ENCODE results near the gene DDX1. TPM values are rescaled to one million over a fixed set of nuclear protein-coding genes. Genes with fewer than 3 reads are reported as not detected.
A peak's percentile ranks its signal among the peaks of the same experiment; 100 is the strongest.

Gene DDX1
- total RNA-seq, 1 donor from 2014 or later: 100 TPM

DNA sequence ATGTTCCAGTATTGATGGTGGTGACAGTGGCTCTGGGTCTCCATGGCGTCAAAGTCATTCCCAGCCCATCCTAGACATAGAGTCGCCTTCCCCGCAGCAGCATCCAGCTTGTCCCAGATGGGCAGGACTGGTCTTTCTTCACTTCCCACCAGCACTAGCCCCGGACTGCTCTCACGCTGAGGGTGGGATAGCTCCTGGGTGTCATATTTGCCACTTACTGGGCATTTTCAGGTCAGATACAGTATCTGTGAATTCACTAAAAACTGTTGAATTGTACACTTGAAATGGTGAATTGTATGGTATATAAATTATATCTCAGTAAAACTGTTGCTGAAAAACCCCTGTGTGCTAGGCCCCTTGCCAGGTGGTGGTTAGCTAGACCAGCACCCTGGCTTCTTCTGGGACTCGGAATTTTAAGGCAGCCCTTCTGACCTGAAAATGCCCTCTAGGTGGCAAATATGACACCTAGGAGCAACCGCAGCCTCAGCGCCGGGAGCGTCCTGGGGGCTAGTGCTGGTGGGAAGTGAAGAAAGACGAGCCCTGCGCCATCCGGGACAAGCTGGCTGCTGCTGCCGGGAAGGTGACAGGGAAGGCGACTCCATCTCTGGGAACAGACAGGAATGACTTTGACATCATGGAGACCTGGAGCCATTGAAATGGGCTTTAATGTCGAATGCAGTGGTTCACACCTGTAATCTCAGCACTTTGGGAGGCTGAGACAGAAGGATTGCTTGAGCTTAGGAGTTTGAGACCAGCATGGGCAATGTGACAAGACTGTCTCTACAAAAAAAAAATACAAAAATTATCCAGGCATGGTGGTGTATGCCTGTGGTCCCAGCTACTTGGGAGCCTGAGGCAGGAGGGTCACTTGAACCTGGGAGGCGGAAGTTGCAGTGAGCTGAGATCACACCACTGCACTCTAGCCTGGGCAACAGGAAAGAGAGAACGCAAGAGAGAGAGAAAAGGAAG is 56.2 kb downstream of the DDX1 start:
- H3K27ac Mint-ChIP-seq (ENCODE audit: unreplicated experiment): no peak overlapping the region
- H3K27me3 Mint-ChIP-seq (ENCODE audit: unreplicated experiment): peaks cover 19% of the 10 kb centered on the region
- DNase-seq (ENCODE audit: low spot score): no peak
- H3K4me1 Mint-ChIP-seq (ENCODE audit: unreplicated experiment): peaks cover 37% of the 10 kb centered on the region
- peaks cover 4% of the 10 kb centered on the region for H3K36me3 Mint-ChIP-seq (ENCODE audit: low read depth, unreplicated experiment)
- peak overlapping the region; percentile 39 for H3K4me3 Mint-ChIP-seq (ENCODE audit: unreplicated experiment)
- H3K9me3 Mint-ChIP-seq (ENCODE audit: unreplicated experiment): no peaks in the 10 kb centered on the region
- TF ChIP-seq, protein P1, sequence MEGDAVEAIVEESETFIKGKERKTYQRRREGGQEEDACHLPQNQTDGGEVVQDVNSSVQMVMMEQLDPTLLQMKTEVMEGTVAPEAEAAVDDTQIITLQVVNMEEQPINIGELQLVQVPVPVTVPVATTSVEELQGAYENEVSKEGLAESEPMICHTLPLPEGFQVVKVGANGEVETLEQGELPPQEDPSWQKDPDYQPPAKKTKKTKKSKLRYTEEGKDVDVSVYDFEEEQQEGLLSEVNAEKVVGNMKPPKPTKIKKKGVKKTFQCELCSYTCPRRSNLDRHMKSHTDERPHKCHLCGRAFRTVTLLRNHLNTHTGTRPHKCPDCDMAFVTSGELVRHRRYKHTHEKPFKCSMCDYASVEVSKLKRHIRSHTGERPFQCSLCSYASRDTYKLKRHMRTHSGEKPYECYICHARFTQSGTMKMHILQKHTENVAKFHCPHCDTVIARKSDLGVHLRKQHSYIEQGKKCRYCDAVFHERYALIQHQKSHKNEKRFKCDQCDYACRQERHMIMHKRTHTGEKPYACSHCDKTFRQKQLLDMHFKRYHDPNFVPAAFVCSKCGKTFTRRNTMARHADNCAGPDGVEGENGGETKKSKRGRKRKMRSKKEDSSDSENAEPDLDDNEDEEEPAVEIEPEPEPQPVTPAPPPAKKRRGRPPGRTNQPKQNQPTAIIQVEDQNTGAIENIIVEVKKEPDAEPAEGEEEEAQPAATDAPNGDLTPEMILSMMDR (IDR thresholded peaks at IDR 0.05; ENCODE audit: unreplicated experiment): no peak

DNA sequence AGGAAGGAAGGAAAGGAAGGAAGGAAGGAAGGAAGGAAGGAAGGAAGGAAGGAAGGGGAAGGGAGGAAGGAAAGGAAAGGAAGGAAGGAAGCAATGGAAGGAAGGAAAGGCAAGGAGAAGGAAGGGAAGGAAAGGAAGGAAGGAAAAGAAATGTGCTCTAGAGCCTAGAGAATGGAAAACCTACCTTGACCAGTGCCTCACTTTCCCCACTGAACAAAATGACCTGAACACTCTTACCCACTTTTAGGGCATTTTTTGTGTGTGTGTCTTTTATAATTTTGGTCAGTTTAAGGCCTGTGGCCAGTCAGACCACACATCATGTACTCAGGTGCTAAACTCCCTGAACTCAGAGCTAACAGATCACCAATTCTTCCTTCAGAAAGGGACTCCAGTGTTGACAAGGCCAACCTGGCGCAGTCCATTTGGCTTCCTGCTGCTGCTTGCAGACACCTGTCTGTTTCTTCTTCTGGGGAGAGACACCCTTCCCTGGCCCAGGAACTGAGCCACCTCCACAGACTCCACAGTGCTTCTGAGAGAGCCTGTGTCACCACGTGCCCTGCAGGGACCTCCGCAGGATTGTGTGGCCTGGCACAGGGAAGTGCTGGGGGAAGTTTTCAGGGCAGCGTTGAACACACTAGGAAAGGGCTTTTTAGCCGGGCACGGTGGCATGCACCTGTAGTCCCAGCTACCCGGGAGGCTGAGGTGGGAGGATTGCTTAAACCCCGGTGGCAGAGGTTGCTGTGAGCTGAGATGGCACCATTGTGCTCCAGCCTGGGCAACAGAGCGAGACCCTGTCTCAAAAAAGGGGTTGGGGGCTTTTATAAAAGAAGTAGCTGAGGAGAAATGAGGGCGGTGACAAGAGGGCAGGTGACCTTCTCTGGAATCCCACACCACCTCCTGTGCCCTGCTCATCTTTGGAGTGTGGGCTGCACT is 57.2 kb downstream of the DDX1 start:
- TF ChIP-seq, protein P1 (IDR thresholded peaks at IDR 0.05; ENCODE audit: unreplicated experiment): no peak
- H3K4me3 Mint-ChIP-seq (ENCODE audit: unreplicated experiment): no peak overlapping the region
- peaks cover 23% of the 10 kb centered on the region for H3K27me3 Mint-ChIP-seq (ENCODE audit: unreplicated experiment)
- no peak for DNase-seq (ENCODE audit: low spot score)
- H3K27ac Mint-ChIP-seq (ENCODE audit: unreplicated experiment): peak overlapping the region; percentile 61
- no peaks in the 10 kb centered on the region for H3K9me3 Mint-ChIP-seq (ENCODE audit: unreplicated experiment)
- peaks cover 37% of the 10 kb centered on the region for H3K4me1 Mint-ChIP-seq (ENCODE audit: unreplicated experiment)
- H3K36me3 Mint-ChIP-seq (ENCODE audit: low read depth, unreplicated experiment): peaks cover 4% of the 10 kb centered on the region

DNA sequence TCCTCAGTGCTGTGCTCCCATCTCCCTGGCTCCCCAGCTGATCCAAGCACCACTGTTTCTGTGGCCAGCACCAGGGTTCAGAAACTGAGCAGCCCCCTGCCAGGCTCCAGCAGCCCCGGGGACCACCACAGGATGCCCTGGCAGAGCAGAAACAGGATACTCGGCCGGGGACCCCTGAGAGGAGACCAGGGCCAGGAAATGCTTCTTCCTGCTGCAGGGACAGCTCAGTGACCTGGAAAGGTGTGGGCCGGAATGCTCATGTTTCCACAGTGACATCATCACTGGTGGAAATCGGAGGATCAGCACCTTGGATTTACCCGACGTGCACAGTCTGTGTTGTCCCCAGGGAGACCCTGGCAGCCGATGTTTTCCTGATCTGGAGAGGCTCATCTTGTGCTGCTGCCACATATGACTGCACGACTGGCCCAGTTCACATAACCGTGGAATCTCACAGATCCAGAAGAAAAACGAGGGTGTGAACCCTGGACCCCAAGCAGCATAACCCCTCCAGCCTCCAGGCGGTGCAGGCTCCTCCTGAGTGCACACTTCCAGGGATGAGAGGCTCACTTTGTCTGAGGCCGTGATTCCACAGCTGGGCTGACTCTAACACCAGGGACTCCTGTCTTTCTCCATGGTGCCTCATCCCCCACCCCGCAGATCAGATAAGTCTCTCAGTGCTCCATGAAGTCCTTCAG is 58.0 kb downstream of the DDX1 start:
- Mint-ChIP-seq H3K9me3 (ENCODE audit: unreplicated experiment) (no peaks in the 10 kb centered on the region), H3K27me3 (ENCODE audit: unreplicated experiment) (peaks cover 24% of the 10 kb centered on the region), H3K4me3 (ENCODE audit: unreplicated experiment) (peak overlapping the region; percentile 9), H3K27ac (ENCODE audit: unreplicated experiment) (peak overlapping the region; percentile 61), H3K36me3 (ENCODE audit: low read depth, unreplicated experiment) (peaks cover 4% of the 10 kb centered on the region), H3K4me1 (ENCODE audit: unreplicated experiment) (peaks cover 37% of the 10 kb centered on the region)
- DNase-seq (ENCODE audit: low spot score): no peak
- TF ChIP-seq, protein P1 (IDR thresholded peaks at IDR 0.05; ENCODE audit: unreplicated experiment): no peak

DNA sequence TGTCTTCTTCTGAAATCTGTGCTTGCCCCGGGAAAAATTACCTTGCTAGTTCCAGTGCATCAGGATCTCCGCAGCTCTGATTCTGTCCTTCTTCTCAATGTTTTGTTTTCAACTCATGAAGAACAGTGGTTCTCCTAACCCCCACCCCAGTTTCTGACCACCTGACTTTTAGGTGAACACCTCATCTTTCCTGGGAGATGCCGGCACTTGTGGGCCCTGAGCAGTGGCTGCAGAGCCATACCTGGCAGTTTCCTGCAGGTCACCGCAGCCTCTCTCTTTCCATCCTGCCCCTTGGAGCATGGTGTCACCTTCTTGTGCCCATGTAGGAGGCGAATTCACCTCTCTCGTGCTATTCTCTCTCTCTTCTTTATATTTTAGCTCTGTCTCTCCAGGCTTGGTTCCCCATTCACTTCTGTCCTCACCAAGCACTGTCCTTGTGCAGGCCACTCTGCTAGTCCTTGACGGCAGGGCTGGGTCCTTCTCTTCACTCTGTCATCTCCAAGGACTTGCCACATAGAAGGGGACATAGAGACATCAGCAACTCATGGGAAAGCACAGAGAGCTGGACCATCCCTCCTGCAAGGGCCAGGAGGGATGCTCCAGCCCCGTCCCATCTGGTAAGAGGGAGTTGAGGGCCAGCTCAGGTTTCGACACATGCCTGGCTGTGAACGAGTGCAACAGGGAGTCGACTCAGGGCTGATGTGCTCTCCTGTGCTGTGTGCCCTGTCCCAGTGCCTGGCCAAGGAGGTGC is 59.1 kb downstream of the DDX1 start:
- peak overlapping the region; percentile 9 for H3K4me3 Mint-ChIP-seq (ENCODE audit: unreplicated experiment)
- peaks cover 4% of the 10 kb centered on the region for H3K36me3 Mint-ChIP-seq (ENCODE audit: low read depth, unreplicated experiment)
- H3K9me3 Mint-ChIP-seq (ENCODE audit: unreplicated experiment): no peaks in the 10 kb centered on the region
- peaks cover 21% of the 10 kb centered on the region for H3K27me3 Mint-ChIP-seq (ENCODE audit: unreplicated experiment)
- TF ChIP-seq, protein P1 (IDR thresholded peaks at IDR 0.05; ENCODE audit: unreplicated experiment): no peak
- peaks cover 32% of the 10 kb centered on the region for H3K4me1 Mint-ChIP-seq (ENCODE audit: unreplicated experiment)
- DNase-seq (ENCODE audit: low spot score): no peak
- no peak overlapping the region for H3K27ac Mint-ChIP-seq (ENCODE audit: unreplicated experiment)
